H1 (cell line): ENCODE data around the gene FUT6. TPM values are rescaled to one million over a fixed set of nuclear protein-coding genes. Genes with fewer than 3 reads are reported as not detected.

Experiments used
- CTCF ChIA-PET: fragments of 300-600 bp; sonication (Branson Sonifier 250); formaldehyde crosslinking; loops from one replicate; lab custom pipeline; 2021; ENCODE audit not compliant: partially characterized antibody; lab: Charles Lee
- POLR2A ChIA-PET: fragments of 300-600 bp; sonication (Branson Sonifier 250); formaldehyde crosslinking; loops from one replicate; lab custom pipeline; 2021; ENCODE audit warnings: inconsistent platforms; ENCODE audit not compliant: partially characterized antibody; lab: Charles Lee
- DNase-seq, 2 experiments: peaks; one replicate each; pipeline versions ENCODE4 v3.0.0 to v3.0.0-alpha.2; 2010 to 2022; ENCODE audit warnings: low spot score in 2 of 2, low read depth in 1 of 2, mixed read lengths in 1 of 2
- FAIRE-seq: peaks from 2 replicates; lab custom pipeline; 2011; peaks lifted over from hg19 to GRCh38; lab: Jason Lieb, UNC
- H2AFZ ChIP-seq: 2 replicates; pipeline ENCODE4 v1.8.1; 2012; ENCODE audit warnings: low read length, inconsistent platforms
- H2AK5ac ChIP-seq: 2 replicates; pipeline ENCODE4 v1.6.1; 2013; ENCODE audit warnings: low read depth, low read length
- H2BK120ac ChIP-seq: replicated peaks from 2 replicates; pipeline ENCODE3; 2013; ENCODE audit warnings: low read depth, low read length, inconsistent platforms
- H2BK12ac ChIP-seq: 2 replicates; pipeline ENCODE4 v1.6.1; 2013; ENCODE audit warnings: low read depth, low read length
- H2BK15ac ChIP-seq: 2 replicates; pipeline ENCODE4 v1.6.1; 2013; ENCODE audit warnings: low read length
- H2BK20ac ChIP-seq: 2 replicates; pipeline ENCODE4 v1.6.1; 2013; ENCODE audit warnings: low read length
- H2BK5ac ChIP-seq: 2 replicates; pipeline ENCODE4 v1.6.1; 2013; ENCODE audit warnings: low read depth, low read length
- H3K14ac ChIP-seq: 2 replicates; pipeline ENCODE4 v1.6.1; 2013; ENCODE audit warnings: inconsistent platforms; ENCODE audit not compliant: insufficient read length
- H3K18ac ChIP-seq: 2 replicates; pipeline ENCODE4 v1.6.1; 2013; ENCODE audit warnings: low read length; ENCODE audit errors: extremely low read depth
- H3K23ac ChIP-seq: 2 replicates; pipeline ENCODE4 v1.6.1; 2013; ENCODE audit warnings: inconsistent platforms; ENCODE audit not compliant: insufficient read length
- H3K23me2 ChIP-seq: 2 replicates; pipeline ENCODE4 v1.6.1; 2013; ENCODE audit warnings: low read depth, low read length
- H3K27ac ChIP-seq: 2 replicates; pipeline ENCODE4 v1.6.1; 2011; ENCODE audit warnings: low read depth, low read length, inconsistent platforms
- H3K27me3 ChIP-seq, 4 experiments: replicated peaks in 1 of 4; 1 replicate in 1 of 4; 2 replicates in 3 of 4; pipeline versions ENCODE4 v1.6.1 to v1.8.1; 2011 to 2013; ENCODE audit warnings: low read length in 3 of 4, mild to moderate bottlenecking in 3 of 4, inconsistent platforms in 2 of 4, mixed read lengths in 2 of 4, moderate library complexity in 1 of 4; ENCODE audit not compliant: control insufficient read depth in 3 of 4, insufficient read depth in 3 of 4; ENCODE audit errors: extremely low read depth in 1 of 4
- H3K36me3 ChIP-seq, 4 experiments: 2 replicates each; pipeline versions ENCODE4 v1.6.1 to v1.8.1; 2011 to 2013; ENCODE audit warnings: mild to moderate bottlenecking in 4 of 4, low read length in 3 of 4, moderate library complexity in 2 of 4, control low read depth in 1 of 4, inconsistent platforms in 1 of 4; ENCODE audit not compliant: insufficient read depth in 4 of 4, control insufficient read depth in 2 of 4
- H3K4ac ChIP-seq: replicated peaks from 2 replicates; pipeline ENCODE3; 2013; ENCODE audit warnings: low read length, low read depth, mixed read lengths, inconsistent platforms; ENCODE audit not compliant: insufficient read length
- H3K4me1 ChIP-seq, 4 experiments: replicated peaks in 1 of 4; 1 replicate in 1 of 4; 2 replicates in 3 of 4; pipeline versions ENCODE4 v1.6.1 to v1.8.1; 2011 to 2013; ENCODE audit warnings: low read length in 3 of 4, inconsistent platforms in 2 of 4, mixed read lengths in 1 of 4; ENCODE audit not compliant: insufficient read depth in 4 of 4, control insufficient read depth in 3 of 4
- H3K4me2 ChIP-seq, 2 experiments: 2 replicates each; pipeline versions ENCODE4 v1.6.1 to v1.8.1; 2011 to 2013; ENCODE audit warnings: low read depth in 2 of 2, low read length in 2 of 2, control low read depth in 1 of 2, inconsistent platforms in 1 of 2, mild to moderate bottlenecking in 1 of 2; ENCODE audit not compliant: insufficient read depth in 1 of 2
- H3K4me3 ChIP-seq, 4 experiments: fragments of 200-600, 300-600 bp in 1 of 4; sonication (generic), shearing (Covaris generic), sonication (Bioruptor Twin) in 1 of 4; 2 replicates each; pipeline versions ENCODE4 v1.5.1 to v1.8.1; 2011 to 2016; ENCODE audit warnings: low read length in 4 of 4, low read depth in 3 of 4, control low read depth in 2 of 4, inconsistent platforms in 2 of 4, mild to moderate bottlenecking in 2 of 4, mixed read lengths in 1 of 4, moderate library complexity in 1 of 4; ENCODE audit not compliant: insufficient read depth in 2 of 4; ENCODE audit errors: extremely low read depth in 1 of 4
- H3K56ac ChIP-seq: replicated peaks from 2 replicates; pipeline ENCODE3; 2013; ENCODE audit warnings: low read depth, mild to moderate bottlenecking, mixed read lengths, low read length, inconsistent platforms; ENCODE audit not compliant: insufficient read length
- H3K79me1 ChIP-seq: 2 replicates; pipeline ENCODE4 v1.6.1; 2013; ENCODE audit warnings: low read depth, low read length, control low read depth
- H3K79me2 ChIP-seq, 2 experiments: 2 replicates each; pipeline versions ENCODE4 v1.6.1 to v1.8.1; 2012 to 2013; ENCODE audit warnings: low read length in 2 of 2, mild to moderate bottlenecking in 2 of 2, inconsistent platforms in 1 of 2; ENCODE audit not compliant: insufficient read depth in 2 of 2, control insufficient read depth in 1 of 2
- H3K9ac ChIP-seq, 4 experiments: replicated peaks in 1 of 4; 1 replicate in 1 of 4; 2 replicates in 3 of 4; pipeline versions ENCODE4 v1.6.1 to v1.8.1; 2011 to 2013; ENCODE audit warnings: low read depth in 3 of 4, low read length in 3 of 4, control low read depth in 2 of 4, mild to moderate bottlenecking in 2 of 4, moderate library complexity in 2 of 4, inconsistent platforms in 1 of 4; ENCODE audit errors: extremely low read depth in 1 of 4
- H3K9me3 ChIP-seq, 2 experiments: 2 replicates each; pipeline versions ENCODE4 v1.6.1 to v1.8.1; 2012 to 2013; ENCODE audit warnings: mild to moderate bottlenecking in 2 of 2, moderate library complexity in 2 of 2, control low read depth in 1 of 2, inconsistent platforms in 1 of 2, low read depth in 1 of 2, low read length in 1 of 2, mixed read lengths in 1 of 2; ENCODE audit not compliant: insufficient read depth in 2 of 2
- H4K20me1 ChIP-seq, 2 experiments: replicated peaks in 1 of 2; 2 replicates each; pipeline versions ENCODE3 to v1.8.1; 2011 to 2013; ENCODE audit warnings: inconsistent platforms in 2 of 2, low read length in 2 of 2, mild to moderate bottlenecking in 1 of 2; ENCODE audit not compliant: insufficient read depth in 2 of 2, control insufficient read depth in 1 of 2
- H4K5ac ChIP-seq: 2 replicates; pipeline ENCODE4 v1.6.1; 2013; ENCODE audit warnings: low read length, low read depth, mixed read lengths, inconsistent platforms; ENCODE audit not compliant: insufficient read length
- H4K8ac ChIP-seq: 2 replicates; pipeline ENCODE4 v1.8.0; 2013; ENCODE audit warnings: mild to moderate bottlenecking, moderate library complexity, low read length, inconsistent platforms; ENCODE audit not compliant: insufficient read depth; ENCODE audit errors: extremely low read depth
- H4K91ac ChIP-seq: replicated peaks from 2 replicates; pipeline ENCODE3; 2013; ENCODE audit warnings: low read length, mixed read lengths, inconsistent platforms; ENCODE audit not compliant: insufficient read length
- ASH2L ChIP-seq: fragments of 200-600, 300-600 bp; sonication (generic); IDR thresholded peaks from one replicate; pipeline ENCODE4 v1.7.1; 2017; ENCODE audit warnings: low read length
- E2F6 ChIP-seq: IDR thresholded peaks from 2 replicates; pipeline ENCODE4 v1.6.1; 2012; ENCODE audit warnings: inconsistent platforms
- GTF2F1 ChIP-seq: IDR thresholded peaks from 2 replicates; pipeline ENCODE4 v1.6.1; 2012; ENCODE audit warnings: low read depth, low read length, improper control_type of control experiment, borderline replicate concordance
- MAFK ChIP-seq: IDR thresholded peaks from 2 replicates; pipeline ENCODE4 v1.6.1; 2012; ENCODE audit warnings: low read depth, mild to moderate bottlenecking, improper control_type of control experiment, low read length
- POLR2A ChIP-seq, 2 experiments: IDR thresholded peaks; 1 replicate in 1 of 2; 2 replicates in 1 of 2; pipeline ENCODE4 v1.6.1; 2011; ENCODE audit warnings: low read depth in 2 of 2, low read length in 2 of 2, mild to moderate bottlenecking in 2 of 2; ENCODE audit errors: control extremely low read depth in 1 of 2
- POLR2AphosphoS5 ChIP-seq: IDR thresholded peaks from 2 replicates; pipeline ENCODE4 v1.6.1; 2011; ENCODE audit warnings: low read depth, low read length
- RFX5 ChIP-seq: IDR thresholded peaks from 2 replicates; pipeline ENCODE4 v1.6.1; 2011; ENCODE audit warnings: low read depth, low read length, improper control_type of control experiment, borderline replicate concordance
- SIRT6 ChIP-seq: IDR thresholded peaks from one replicate; pipeline ENCODE4 v1.7.1; 2012; ENCODE audit warnings: low read length, inconsistent platforms
- SP4 ChIP-seq: IDR thresholded peaks from 2 replicates; pipeline ENCODE4 v1.6.1; 2012; ENCODE audit warnings: low read length, inconsistent platforms
- WGBS, 2 experiments: shearing (Covaris generic) in 1 of 2; methylation state at CpG; one replicate each; pipeline versions ENCODE4 v1.1.6 to v1.1.7; 2013 to 2015; ENCODE audit warnings: low lambda C conversion rate in 2 of 2, mixed read lengths in 2 of 2, inconsistent platforms in 1 of 2, low coverage in 1 of 2, missing lambda C conversion rate in 1 of 2; ENCODE audit not compliant: insufficient replicate concordance in 2 of 2, insufficient coverage in 1 of 2, insufficient read length in 1 of 2; ENCODE audit errors: extremely low coverage in 1 of 2, missing lambda C conversion rate in 1 of 2; 5-methylcytosine and 5-hydroxymethylcytosine counted together
- polyA plus RNA-seq, 7 experiments: library from polyadenylated mRNA; depleted of rRNA in 3 of 7; stranded (reverse) in 5 of 7; unstranded in 2 of 7; fragments of >200 nt in 5 of 7; fragments of 200-250 nt in 2 of 7; gene quantifications; 1 replicate in 5 of 7; 2 replicates in 1 of 7; 4 replicates in 1 of 7; pipeline versions ENCODE4 v1.2.1 to v1.2.3, GENCODE V29; 2011 to 2013; ENCODE audit warnings: missing spikeins in 2 of 7, mixed read lengths in 2 of 7
- total RNA-seq: library from RNA; stranded (reverse); fragmentation: NEBNext Ultra II Directional; extraction: Animal tissue kit (Norgen Biotek cat#: 25700); gene quantifications from 2 replicates; pipeline ENCODE4 v1.2.1, GENCODE V29; 2021

The FUT6 gene
- total and polyA plus RNA-seq, 2 of the 8 experiments (the other 6 are each of a cell fraction or from before 2014, with no cell fraction given) = not detected

- CTCF ChIA-PET = no interaction called here
Measured at GRCh38 chr19:5843295-5843927, 3.9 kb upstream of the FUT6 start.

More at GRCh38 chr19:5843295-5843927, 3.9 kb upstream of the FUT6 start:
- no peak overlapping the region for H3K18ac ChIP-seq
- H4K5ac ChIP-seq = no peak overlapping the region
- no peaks in the 10 kb centered on the region; a peak in 2 of 7 replicates for H3K27me3 ChIP-seq
- no peaks in the 10 kb centered on the region for H3K36me3 ChIP-seq
- H3K23ac ChIP-seq = no peak overlapping the region
- no peak overlapping the region for H2BK5ac ChIP-seq
- H3K4ac ChIP-seq = no peak overlapping the region
- H2AK5ac ChIP-seq = no peak overlapping the region
- no peaks in the 10 kb centered on the region for H3K79me2 ChIP-seq
- POLR2A ChIA-PET = interaction anchor here (0.7 to 1.1 kb wide), 2 partner anchors 48 to 59 kb away, joined by 3 read pairs; no protein-coding TSS in a partner anchor
- no peak overlapping the region for H2BK20ac ChIP-seq
- no peak overlapping the region for H2BK15ac ChIP-seq
- no peaks in the 10 kb centered on the region for H4K20me1 ChIP-seq
- TF ChIP-seq ASH2L (no peak), E2F6 (no peak), SIRT6 (no peak), RFX5 (no peak), POLR2A (IDR thresholded peaks at IDR 0.05; ENCODE audit: control extremely low read depth in 1 of 2, low read depth in 2 of 2, low read length in 2 of 2) (no peak), SP4 (no peak), MAFK (no peak), POLR2AphosphoS5 (no peak), GTF2F1 (no peak)
- H3K14ac ChIP-seq = no peak overlapping the region
- H3K4me3 ChIP-seq = no peak overlapping the region
- H4K91ac ChIP-seq = no peak overlapping the region
- H2AFZ ChIP-seq = no peak overlapping the region
- H3K9me3 ChIP-seq = peaks cover 0 to 4% of the 10 kb centered on the region in 2 experiments; a peak in 1 of 4 replicates
- H3K79me1 ChIP-seq = no peaks in the 10 kb centered on the region
- H3K4me1 ChIP-seq = no peaks in the 10 kb centered on the region
- H4K8ac ChIP-seq = no peak overlapping the region
- FAIRE-seq (no peak), DNase-seq (no peak)
- no peak overlapping the region for H3K9ac ChIP-seq
- H2BK120ac ChIP-seq = no peak overlapping the region
- no peak overlapping the region for H3K56ac ChIP-seq
- no peak overlapping the region for H3K4me2 ChIP-seq
- no peak overlapping the region for H3K27ac ChIP-seq
- 94% methylated on average over 20 of the region's 21 CpGs; no CpG with 5 or more reads in 1 of the 2 experiments for WGBS, 2 experiments
- H2BK12ac ChIP-seq = no peak overlapping the region
- H3K23me2 ChIP-seq = no peaks in the 10 kb centered on the region
